H1 (cell line): Measurements from ENCODE around the gene GADD45B. TPM values are rescaled to one million over a fixed set of nuclear protein-coding genes. Genes with fewer than 3 reads are reported as not detected.

Experiments used
- CTCF ChIA-PET: fragments of 300-600 bp; sonication (Branson Sonifier 250); formaldehyde crosslinking; loops from one replicate; lab custom pipeline; 2021; ENCODE audit not compliant: partially characterized antibody; lab: Charles Lee
- POLR2A ChIA-PET: fragments of 300-600 bp; sonication (Branson Sonifier 250); formaldehyde crosslinking; loops from one replicate; lab custom pipeline; 2021; ENCODE audit warnings: inconsistent platforms; ENCODE audit not compliant: partially characterized antibody; lab: Charles Lee
- DNase-seq, 2 experiments: peaks; one replicate each; pipeline versions ENCODE4 v3.0.0 to v3.0.0-alpha.2; 2010 to 2022; ENCODE audit warnings: low spot score in 2 of 2, low read depth in 1 of 2, mixed read lengths in 1 of 2
- FAIRE-seq: peaks from 2 replicates; lab custom pipeline; 2011; peaks lifted over from hg19 to GRCh38; lab: Jason Lieb, UNC
- H2AFZ ChIP-seq: 2 replicates; pipeline ENCODE4 v1.8.1; 2012; ENCODE audit warnings: low read length, inconsistent platforms
- H2AK5ac ChIP-seq: 2 replicates; pipeline ENCODE4 v1.6.1; 2013; ENCODE audit warnings: low read depth, low read length
- H2BK120ac ChIP-seq: replicated peaks from 2 replicates; pipeline ENCODE3; 2013; ENCODE audit warnings: low read depth, low read length, inconsistent platforms
- H2BK12ac ChIP-seq: 2 replicates; pipeline ENCODE4 v1.6.1; 2013; ENCODE audit warnings: low read depth, low read length
- H2BK15ac ChIP-seq: 2 replicates; pipeline ENCODE4 v1.6.1; 2013; ENCODE audit warnings: low read length
- H2BK20ac ChIP-seq: 2 replicates; pipeline ENCODE4 v1.6.1; 2013; ENCODE audit warnings: low read length
- H2BK5ac ChIP-seq: 2 replicates; pipeline ENCODE4 v1.6.1; 2013; ENCODE audit warnings: low read depth, low read length
- H3K14ac ChIP-seq: 2 replicates; pipeline ENCODE4 v1.6.1; 2013; ENCODE audit warnings: inconsistent platforms; ENCODE audit not compliant: insufficient read length
- H3K18ac ChIP-seq: 2 replicates; pipeline ENCODE4 v1.6.1; 2013; ENCODE audit warnings: low read length; ENCODE audit errors: extremely low read depth
- H3K23ac ChIP-seq: 2 replicates; pipeline ENCODE4 v1.6.1; 2013; ENCODE audit warnings: inconsistent platforms; ENCODE audit not compliant: insufficient read length
- H3K23me2 ChIP-seq: 2 replicates; pipeline ENCODE4 v1.6.1; 2013; ENCODE audit warnings: low read depth, low read length
- H3K27ac ChIP-seq: 2 replicates; pipeline ENCODE4 v1.6.1; 2011; ENCODE audit warnings: low read depth, low read length, inconsistent platforms
- H3K27me3 ChIP-seq, 4 experiments: replicated peaks in 1 of 4; 1 replicate in 1 of 4; 2 replicates in 3 of 4; pipeline versions ENCODE4 v1.6.1 to v1.8.1; 2011 to 2013; ENCODE audit warnings: low read length in 3 of 4, mild to moderate bottlenecking in 3 of 4, inconsistent platforms in 2 of 4, mixed read lengths in 2 of 4, moderate library complexity in 1 of 4; ENCODE audit not compliant: control insufficient read depth in 3 of 4, insufficient read depth in 3 of 4; ENCODE audit errors: extremely low read depth in 1 of 4
- H3K36me3 ChIP-seq, 4 experiments: 2 replicates each; pipeline versions ENCODE4 v1.6.1 to v1.8.1; 2011 to 2013; ENCODE audit warnings: mild to moderate bottlenecking in 4 of 4, low read length in 3 of 4, moderate library complexity in 2 of 4, control low read depth in 1 of 4, inconsistent platforms in 1 of 4; ENCODE audit not compliant: insufficient read depth in 4 of 4, control insufficient read depth in 2 of 4
- H3K4ac ChIP-seq: replicated peaks from 2 replicates; pipeline ENCODE3; 2013; ENCODE audit warnings: low read length, low read depth, mixed read lengths, inconsistent platforms; ENCODE audit not compliant: insufficient read length
- H3K4me1 ChIP-seq, 4 experiments: replicated peaks in 1 of 4; 1 replicate in 1 of 4; 2 replicates in 3 of 4; pipeline versions ENCODE4 v1.6.1 to v1.8.1; 2011 to 2013; ENCODE audit warnings: low read length in 3 of 4, inconsistent platforms in 2 of 4, mixed read lengths in 1 of 4; ENCODE audit not compliant: insufficient read depth in 4 of 4, control insufficient read depth in 3 of 4
- H3K4me2 ChIP-seq, 2 experiments: 2 replicates each; pipeline versions ENCODE4 v1.6.1 to v1.8.1; 2011 to 2013; ENCODE audit warnings: low read depth in 2 of 2, low read length in 2 of 2, control low read depth in 1 of 2, inconsistent platforms in 1 of 2, mild to moderate bottlenecking in 1 of 2; ENCODE audit not compliant: insufficient read depth in 1 of 2
- H3K4me3 ChIP-seq, 4 experiments: fragments of 200-600, 300-600 bp in 1 of 4; sonication (generic), shearing (Covaris generic), sonication (Bioruptor Twin) in 1 of 4; 2 replicates each; pipeline versions ENCODE4 v1.5.1 to v1.8.1; 2011 to 2016; ENCODE audit warnings: low read length in 4 of 4, low read depth in 3 of 4, control low read depth in 2 of 4, inconsistent platforms in 2 of 4, mild to moderate bottlenecking in 2 of 4, mixed read lengths in 1 of 4, moderate library complexity in 1 of 4; ENCODE audit not compliant: insufficient read depth in 2 of 4; ENCODE audit errors: extremely low read depth in 1 of 4
- H3K56ac ChIP-seq: replicated peaks from 2 replicates; pipeline ENCODE3; 2013; ENCODE audit warnings: low read depth, mild to moderate bottlenecking, mixed read lengths, low read length, inconsistent platforms; ENCODE audit not compliant: insufficient read length
- H3K79me1 ChIP-seq: 2 replicates; pipeline ENCODE4 v1.6.1; 2013; ENCODE audit warnings: low read depth, low read length, control low read depth
- H3K79me2 ChIP-seq, 2 experiments: 2 replicates each; pipeline versions ENCODE4 v1.6.1 to v1.8.1; 2012 to 2013; ENCODE audit warnings: low read length in 2 of 2, mild to moderate bottlenecking in 2 of 2, inconsistent platforms in 1 of 2; ENCODE audit not compliant: insufficient read depth in 2 of 2, control insufficient read depth in 1 of 2
- H3K9ac ChIP-seq, 4 experiments: replicated peaks in 1 of 4; 1 replicate in 1 of 4; 2 replicates in 3 of 4; pipeline versions ENCODE4 v1.6.1 to v1.8.1; 2011 to 2013; ENCODE audit warnings: low read depth in 3 of 4, low read length in 3 of 4, control low read depth in 2 of 4, mild to moderate bottlenecking in 2 of 4, moderate library complexity in 2 of 4, inconsistent platforms in 1 of 4; ENCODE audit errors: extremely low read depth in 1 of 4
- H3K9me3 ChIP-seq, 2 experiments: 2 replicates each; pipeline versions ENCODE4 v1.6.1 to v1.8.1; 2012 to 2013; ENCODE audit warnings: mild to moderate bottlenecking in 2 of 2, moderate library complexity in 2 of 2, control low read depth in 1 of 2, inconsistent platforms in 1 of 2, low read depth in 1 of 2, low read length in 1 of 2, mixed read lengths in 1 of 2; ENCODE audit not compliant: insufficient read depth in 2 of 2
- H4K20me1 ChIP-seq, 2 experiments: replicated peaks in 1 of 2; 2 replicates each; pipeline versions ENCODE3 to v1.8.1; 2011 to 2013; ENCODE audit warnings: inconsistent platforms in 2 of 2, low read length in 2 of 2, mild to moderate bottlenecking in 1 of 2; ENCODE audit not compliant: insufficient read depth in 2 of 2, control insufficient read depth in 1 of 2
- H4K5ac ChIP-seq: 2 replicates; pipeline ENCODE4 v1.6.1; 2013; ENCODE audit warnings: low read length, low read depth, mixed read lengths, inconsistent platforms; ENCODE audit not compliant: insufficient read length
- H4K8ac ChIP-seq: 2 replicates; pipeline ENCODE4 v1.8.0; 2013; ENCODE audit warnings: mild to moderate bottlenecking, moderate library complexity, low read length, inconsistent platforms; ENCODE audit not compliant: insufficient read depth; ENCODE audit errors: extremely low read depth
- H4K91ac ChIP-seq: replicated peaks from 2 replicates; pipeline ENCODE3; 2013; ENCODE audit warnings: low read length, mixed read lengths, inconsistent platforms; ENCODE audit not compliant: insufficient read length
- ASH2L ChIP-seq: fragments of 200-600, 300-600 bp; sonication (generic); IDR thresholded peaks from one replicate; pipeline ENCODE4 v1.7.1; 2017; ENCODE audit warnings: low read length
- CHD2 ChIP-seq: IDR thresholded peaks from 2 replicates; pipeline ENCODE4 v1.6.1; 2012; ENCODE audit warnings: low read length, improper control_type of control experiment
- CTCF ChIP-seq, 3 experiments: IDR thresholded peaks; 1 replicate in 2 of 3; 2 replicates in 1 of 3; pipeline versions ENCODE4 v1.5.1 to v1.6.1; 2011; ENCODE audit warnings: low read length in 3 of 3, mild to moderate bottlenecking in 3 of 3, inconsistent platforms in 2 of 3, low read depth in 1 of 3, moderate library complexity in 1 of 3; ENCODE audit not compliant: insufficient read depth in 1 of 3; ENCODE audit errors: control extremely low read depth in 1 of 3
- GABPA ChIP-seq: IDR thresholded peaks from 2 replicates; pipeline ENCODE4 v1.6.1; 2011; ENCODE audit warnings: mild to moderate bottlenecking, low read length, moderate library complexity, borderline replicate concordance; ENCODE audit not compliant: insufficient read depth
- PHF8 ChIP-seq: fragments of 200-600 bp; sonication (generic); conservative IDR thresholded peaks from 2 replicates; pipeline ENCODE4 v1.7.1; 2012; ENCODE audit warnings: low read depth, mild to moderate bottlenecking, inconsistent platforms, low read length, moderate library complexity
- POU5F1 ChIP-seq: IDR thresholded peaks from 2 replicates; pipeline ENCODE4 v1.6.1; 2011; ENCODE audit warnings: low read depth, mild to moderate bottlenecking, low read length, moderate library complexity
- RNF2 ChIP-seq: fragments of 200-900, 300-1000 bp; sonication (generic); IDR thresholded peaks from 2 replicates; pipeline ENCODE4 v1.7.1; 2016; ENCODE audit warnings: borderline replicate concordance, low read depth, mild to moderate bottlenecking, antibody characterized with exemption, low read length; ENCODE audit not compliant: poor library complexity, severe bottlenecking; ENCODE audit errors: missing control alignments
- TBP ChIP-seq: IDR thresholded peaks from 2 replicates; pipeline ENCODE4 v1.6.1; 2011; ENCODE audit warnings: low read depth, low read length, improper control_type of control experiment
- YY1 ChIP-seq: IDR thresholded peaks from 2 replicates; pipeline ENCODE4 v1.6.1; 2011; ENCODE audit warnings: low read depth, mild to moderate bottlenecking, low read length
- WGBS, 2 experiments: shearing (Covaris generic) in 1 of 2; methylation state at CpG; one replicate each; pipeline versions ENCODE4 v1.1.6 to v1.1.7; 2013 to 2015; ENCODE audit warnings: low lambda C conversion rate in 2 of 2, mixed read lengths in 2 of 2, inconsistent platforms in 1 of 2, low coverage in 1 of 2, missing lambda C conversion rate in 1 of 2; ENCODE audit not compliant: insufficient replicate concordance in 2 of 2, insufficient coverage in 1 of 2, insufficient read length in 1 of 2; ENCODE audit errors: extremely low coverage in 1 of 2, missing lambda C conversion rate in 1 of 2; 5-methylcytosine and 5-hydroxymethylcytosine counted together
- polyA plus RNA-seq, 7 experiments: library from polyadenylated mRNA; depleted of rRNA in 3 of 7; stranded (reverse) in 5 of 7; unstranded in 2 of 7; fragments of >200 nt in 5 of 7; fragments of 200-250 nt in 2 of 7; gene quantifications; 1 replicate in 5 of 7; 2 replicates in 1 of 7; 4 replicates in 1 of 7; pipeline versions ENCODE4 v1.2.1 to v1.2.3, GENCODE V29; 2011 to 2013; ENCODE audit warnings: missing spikeins in 2 of 7, mixed read lengths in 2 of 7
- total RNA-seq: library from RNA; stranded (reverse); fragmentation: NEBNext Ultra II Directional; extraction: Animal tissue kit (Norgen Biotek cat#: 25700); gene quantifications from 2 replicates; pipeline ENCODE4 v1.2.1, GENCODE V29; 2021

GADD45B gene
- total and polyA plus RNA-seq, 2 of the 8 experiments (the other 6 are each of a cell fraction or from before 2014, with no cell fraction given), result 7.4 to 11.4 TPM

GRCh38 chr19:2484178-2484937 is 8.4 kb downstream of the GADD45B start:
- Histone ChIP-seq H2BK20ac (no peak overlapping the region), H3K14ac (no peak overlapping the region), H3K79me2 (no peaks in the 10 kb centered on the region), H4K5ac (no peak overlapping the region), H3K36me3 (no peaks in the 10 kb centered on the region), H3K4me1 (peaks cover 0 to 8% (median 5%) of the 10 kb centered on the region in 4 experiments; a peak in 5 of 7 replicates), H2AFZ (no peak overlapping the region), H3K23me2 (peaks cover 11% of the 10 kb centered on the region; the same call in 1 of the 2 replicates), H3K4me3 (no peak overlapping the region), H3K23ac (no peak overlapping the region), H4K8ac (no peak overlapping the region), H2BK120ac (no peak overlapping the region), H3K79me1 (no peaks in the 10 kb centered on the region), H3K27me3 (peaks cover 10 to 35% (median 28%) of the 10 kb centered on the region in 4 experiments), H2BK12ac (no peak overlapping the region), H2AK5ac (no peak overlapping the region), H3K9me3 (peaks cover 0 to 8% of the 10 kb centered on the region in 2 experiments; a peak in 2 of 4 replicates), H3K27ac (no peak overlapping the region), H4K20me1 (peaks cover 0 to 1% of the 10 kb centered on the region in 2 experiments), H3K4ac (no peak overlapping the region), H3K18ac (no peak overlapping the region), H3K9ac (no peak overlapping the region), H3K56ac (no peak overlapping the region), H2BK5ac (no peak overlapping the region), H2BK15ac (no peak overlapping the region), H3K4me2 (no peak overlapping the region), H4K91ac (no peak overlapping the region)
- DNase-seq (no peak), FAIRE-seq (no peak)
- CTCF ChIA-PET, result interaction anchor here (0.7 to 1.1 kb wide), 6 partner anchors 12 to 130 kb away, joined by 3 to 4 read pairs (median 3); no protein-coding TSS in a partner anchor
- POLR2A ChIA-PET, result interaction anchor here (16.3 kb wide), 1 partner anchor 7 kb away, joined by 216 read pairs; the partner anchor contains the start of gene GADD45B
- WGBS, 2 experiments, result 90% methylated on average over 13 of the region's 13 CpGs; no CpG with 5 or more reads in 1 of the 2 experiments
- TF ChIP-seq RNF2 (no peak), GABPA (no peak), ASH2L (no peak), CTCF (IDR thresholded peaks at IDR 0.05; ENCODE audit: control extremely low read depth in 1 of 3, insufficient read depth in 1 of 3, low read depth in 1 of 3, low read length in 3 of 3) (no peak), PHF8 (no peak), YY1 (no peak), POU5F1 (no peak), CHD2 (no peak), TBP (no peak)
